ENCODE data around the gene SLC66A3.

DNA sequence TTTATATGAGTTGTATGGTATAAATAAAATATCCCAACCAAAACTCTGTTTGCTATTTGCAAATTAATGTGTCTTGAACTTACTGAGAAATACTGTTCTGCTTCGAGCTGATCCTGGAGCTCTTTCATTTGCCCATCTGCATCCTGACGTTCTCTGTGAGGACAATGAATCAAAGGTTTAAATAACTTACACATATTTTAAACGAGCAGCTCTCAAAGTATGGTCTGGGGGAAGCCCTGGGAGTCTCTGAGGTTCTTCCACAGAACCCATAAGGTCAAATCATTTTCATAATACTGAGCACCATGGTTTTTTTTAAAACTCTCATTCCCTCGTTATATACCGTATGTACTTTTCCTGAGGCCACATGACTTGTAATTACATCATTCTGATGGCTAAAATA lies 46.7 kb downstream of the SLC66A3 start:
- no peak for TF ChIP-seq CTCF (IDR thresholded peaks at IDR 0.05)
- no peak for TF ChIP-seq POLR2A (IDR thresholded peaks at IDR 0.05)
- no peak for TF ChIP-seq EP300 (IDR thresholded peaks at IDR 0.05)
- no peak for TF ChIP-seq POLR2AphosphoS5 (IDR thresholded peaks at IDR 0.05)
